ENCODE data around the gene HERPUD1.

The HERPUD1 gene

GRCh38 chr16:56981729-56982271 is 49.9 kb downstream of the HERPUD1 start (continued):
- TF ChIP-seq TSHZ2 (CRISPR knock-in tag; IDR thresholded peaks at IDR 0.05): no peak
- no peak for TF ChIP-seq BACH2 (CRISPR knock-in tag; IDR thresholded peaks at IDR 0.05; ENCODE audit: borderline replicate concordance)
- TF ChIP-seq GLIS3 (CRISPR knock-in tag; IDR thresholded peaks at IDR 0.05): no peak
- TF ChIP-seq ZC3H10 (CRISPR knock-in tag; IDR thresholded peaks at IDR 0.05): no peak

- TF ChIP-seq ISL1 (CRISPR knock-in tag; IDR thresholded peaks at IDR 0.05) (no peak), ARNTL (CRISPR knock-in tag; IDR thresholded peaks at IDR 0.05; ENCODE audit: borderline replicate concordance, low read depth) (no peak), ZNF565 (CRISPR knock-in tag; conservative IDR thresholded peaks at IDR 0.05; ENCODE audit: low read depth) (no peak), PATZ1 (CRISPR knock-in tag; IDR thresholded peaks at IDR 0.05; ENCODE audit: borderline replicate concordance) (no peak), CSRNP3 (CRISPR knock-in tag; IDR thresholded peaks at IDR 0.05) (no peak), ZNF70 (CRISPR knock-in tag; IDR thresholded peaks at IDR 0.05) (no peak), ZC3H10 (CRISPR knock-in tag; IDR thresholded peaks at IDR 0.05) (no peak), POU6F1 (CRISPR knock-in tag; IDR thresholded peaks at IDR 0.05; ENCODE audit: borderline replicate concordance, low read depth) (no peak), OSR1 (CRISPR knock-in tag; IDR thresholded peaks at IDR 0.05) (no peak), TCF4 (CRISPR knock-in tag; IDR thresholded peaks at IDR 0.05; ENCODE audit: borderline replicate concordance) (no peak), RARB (CRISPR knock-in tag; IDR thresholded peaks at IDR 0.05) (no peak), ESRRG (CRISPR knock-in tag; IDR thresholded peaks at IDR 0.05) (no peak), ZFP3 (CRISPR knock-in tag; IDR thresholded peaks at IDR 0.05) (no peak), BACH2 (CRISPR knock-in tag; IDR thresholded peaks at IDR 0.05; ENCODE audit: borderline replicate concordance) (no peak), TOX (CRISPR knock-in tag; IDR thresholded peaks at IDR 0.05; ENCODE audit: borderline replicate concordance) (no peak), SNAI2 (CRISPR knock-in tag; IDR thresholded peaks at IDR 0.05) (no peak), PPARA (CRISPR knock-in tag; IDR thresholded peaks at IDR 0.05; ENCODE audit: borderline replicate concordance) (no peak), ZNF8 (CRISPR knock-in tag; IDR thresholded peaks at IDR 0.05) (no peak), CSDC2 (CRISPR knock-in tag; IDR thresholded peaks at IDR 0.05) (no peak), CREB5 (CRISPR knock-in tag; IDR thresholded peaks at IDR 0.05; ENCODE audit: low read depth) (no peak)
- ATAC-seq: no peak
Measured at GRCh38 chr16:56982695-56983094, 50.8 kb downstream of the HERPUD1 start.

GRCh38 chr16:56983211-56983751 is 51.3 kb downstream of the HERPUD1 start:
- no peak for ATAC-seq
- TF ChIP-seq ZNF70 (CRISPR knock-in tag; IDR thresholded peaks at IDR 0.05) (no peak), ZNF565 (CRISPR knock-in tag; conservative IDR thresholded peaks at IDR 0.05; ENCODE audit: low read depth) (no peak)

All from SK-N-SH treated with all-trans-retinoic acid at 6 μM for 48 hours (cell line).